GM18517 (cell line): ENCODE data around the gene GAPDHS.

ENCODE experiments used
- ATAC-seq: cut with Tn5 transposase; IDR thresholded peaks from one replicate; pipeline ENCODE4 v1.9.1; 2021; ENCODE audit warnings: mild to moderate bottlenecking, moderate library complexity; ENCODE audit not compliant: unreplicated experiment

GAPDHS gene

GRCh38 chr19:35509861-35510625, 23.2 kb upstream of the GAPDHS start:
- ATAC-seq = no peak

GRCh38 chr19:35510626-35510964, 22.7 kb upstream of the GAPDHS start:
- ATAC-seq = no peak

- no peak for ATAC-seq
These were observed 21.9 kb upstream of the GAPDHS start for GRCh38 chr19:35511337-35511736.

- ATAC-seq = no peak
These were observed 20.2 kb upstream of the GAPDHS start for GRCh38 chr19:35512831-35513627.

GRCh38 chr19:35513628-35514281, 19.5 kb upstream of the GAPDHS start, which contains the start of gene DMKN:
Gene DMKN (minus strand): TSS chr19:35513649. CDS start chr19:35513475, 174 bp downstream.
- ATAC-seq = no peak

- no peak for ATAC-seq
These were observed 18.9 kb upstream of the GAPDHS start for GRCh38 chr19:35514282-35514809.

- ATAC-seq = no peak
These were observed 16.9 kb upstream of the GAPDHS start for GRCh38 chr19:35516310-35516709.

- no peak for ATAC-seq
These were observed 15.9 kb upstream of the GAPDHS start for GRCh38 chr19:35517342-35517741.

- no peak for ATAC-seq
These were observed 14.9 kb upstream of the GAPDHS start for GRCh38 chr19:35518313-35518712.

GRCh38 chr19:35519291-35519690, 14.0 kb upstream of the GAPDHS start:
- no peak for ATAC-seq

GRCh38 chr19:35521124-35521743, 12.0 kb upstream of the GAPDHS start:
- ATAC-seq = no peak

GRCh38 chr19:35522745-35523327, 10.4 kb upstream of the GAPDHS start:
- no peak for ATAC-seq

GRCh38 chr19:35524181-35524837, 8.9 kb upstream of the GAPDHS start:
- no peak for ATAC-seq

- ATAC-seq = no peak
These were observed 7.4 kb upstream of the GAPDHS start for GRCh38 chr19:35525873-35526272.

- ATAC-seq = no peak
These were observed 4.8 kb upstream of the GAPDHS start, which contains the start of gene SBSN for GRCh38 chr19:35528218-35529038. Gene SBSN (minus strand): TSS chr19:35528311. CDS start chr19:35528281, 30 bp downstream.

GRCh38 chr19:35529241-35530218, 3.7 kb upstream of the GAPDHS start:
- no peak for ATAC-seq

GRCh38 chr19:35531291-35531690, 2.0 kb upstream of the GAPDHS start:
- ATAC-seq = no peak

- ATAC-seq = no peak
These were observed 651 bp downstream of the GAPDHS start for GRCh38 chr19:35533822-35534392.
